ENCODE data around the gene GPX4.

GPX4 gene

DNA sequence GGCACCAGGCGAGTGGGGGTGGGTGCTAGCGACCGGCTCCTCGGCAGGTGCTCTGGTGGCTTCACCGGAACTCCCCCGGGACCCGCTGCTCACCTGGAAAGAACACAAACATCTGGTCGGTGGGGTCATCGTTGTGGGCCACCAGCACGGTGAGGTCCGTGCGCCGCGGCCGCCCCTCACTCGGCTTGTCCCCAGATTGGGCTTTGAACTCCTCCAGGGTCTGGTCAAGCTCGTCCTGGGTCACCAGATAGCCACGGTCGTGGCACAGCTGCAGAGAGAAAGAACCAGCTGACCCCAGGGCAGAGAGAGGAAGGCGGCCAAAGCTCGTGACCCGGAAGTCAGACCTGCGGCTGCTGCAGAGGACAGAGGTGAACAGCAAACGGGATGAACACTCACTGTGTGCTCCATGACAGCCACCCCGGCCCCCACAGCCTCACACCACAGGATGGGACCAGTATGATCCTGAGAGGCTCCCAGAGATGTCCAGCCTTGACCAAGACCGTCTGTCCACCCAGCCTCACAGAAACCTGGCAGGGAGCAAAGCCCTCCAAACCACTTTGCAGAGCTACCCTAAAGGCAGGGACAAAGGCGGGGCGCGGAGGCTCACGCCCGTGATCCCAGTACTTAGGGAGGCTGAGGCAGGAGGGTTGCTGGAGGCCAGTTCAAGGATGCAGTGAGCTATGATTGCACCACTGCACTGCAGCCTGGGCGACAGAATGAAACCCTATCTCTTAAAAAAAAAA is 9.8 kb upstream of the GPX4 start:
- TF ChIP-seq, protein P1, sequence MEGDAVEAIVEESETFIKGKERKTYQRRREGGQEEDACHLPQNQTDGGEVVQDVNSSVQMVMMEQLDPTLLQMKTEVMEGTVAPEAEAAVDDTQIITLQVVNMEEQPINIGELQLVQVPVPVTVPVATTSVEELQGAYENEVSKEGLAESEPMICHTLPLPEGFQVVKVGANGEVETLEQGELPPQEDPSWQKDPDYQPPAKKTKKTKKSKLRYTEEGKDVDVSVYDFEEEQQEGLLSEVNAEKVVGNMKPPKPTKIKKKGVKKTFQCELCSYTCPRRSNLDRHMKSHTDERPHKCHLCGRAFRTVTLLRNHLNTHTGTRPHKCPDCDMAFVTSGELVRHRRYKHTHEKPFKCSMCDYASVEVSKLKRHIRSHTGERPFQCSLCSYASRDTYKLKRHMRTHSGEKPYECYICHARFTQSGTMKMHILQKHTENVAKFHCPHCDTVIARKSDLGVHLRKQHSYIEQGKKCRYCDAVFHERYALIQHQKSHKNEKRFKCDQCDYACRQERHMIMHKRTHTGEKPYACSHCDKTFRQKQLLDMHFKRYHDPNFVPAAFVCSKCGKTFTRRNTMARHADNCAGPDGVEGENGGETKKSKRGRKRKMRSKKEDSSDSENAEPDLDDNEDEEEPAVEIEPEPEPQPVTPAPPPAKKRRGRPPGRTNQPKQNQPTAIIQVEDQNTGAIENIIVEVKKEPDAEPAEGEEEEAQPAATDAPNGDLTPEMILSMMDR (IDR thresholded peaks at IDR 0.05) = no peak
- Histone ChIP-seq H3K4me3 (peak overlapping the region; percentile 100), H3K27ac (no peak overlapping the region)
- DNase-seq (ENCODE audit: low spot score) = no peak

DNA sequence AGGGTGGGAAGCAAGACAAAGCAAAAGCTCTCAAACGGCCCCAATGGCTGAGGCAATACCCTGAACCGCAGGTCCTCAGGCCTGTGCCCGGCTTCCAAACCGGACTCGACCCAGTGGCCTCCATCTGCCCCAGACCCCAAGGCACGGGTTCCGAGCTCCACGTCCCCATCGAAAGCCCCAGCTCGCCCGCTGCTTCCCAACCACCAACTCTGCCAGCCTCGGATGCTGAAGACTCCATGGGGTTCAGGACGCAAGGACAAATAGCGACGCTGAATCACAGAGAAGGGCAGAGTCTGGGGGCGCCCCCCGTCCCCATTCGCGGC is 9.2 kb upstream of the GPX4 start:
- DNase-seq (ENCODE audit: low spot score) = no peak
- H3K4me3 ChIP-seq = peak overlapping the region; percentile 100
- TF ChIP-seq, protein P1 (IDR thresholded peaks at IDR 0.05) = no peak
- H3K27ac ChIP-seq = peak overlapping the region; percentile 41 to 87

DNA sequence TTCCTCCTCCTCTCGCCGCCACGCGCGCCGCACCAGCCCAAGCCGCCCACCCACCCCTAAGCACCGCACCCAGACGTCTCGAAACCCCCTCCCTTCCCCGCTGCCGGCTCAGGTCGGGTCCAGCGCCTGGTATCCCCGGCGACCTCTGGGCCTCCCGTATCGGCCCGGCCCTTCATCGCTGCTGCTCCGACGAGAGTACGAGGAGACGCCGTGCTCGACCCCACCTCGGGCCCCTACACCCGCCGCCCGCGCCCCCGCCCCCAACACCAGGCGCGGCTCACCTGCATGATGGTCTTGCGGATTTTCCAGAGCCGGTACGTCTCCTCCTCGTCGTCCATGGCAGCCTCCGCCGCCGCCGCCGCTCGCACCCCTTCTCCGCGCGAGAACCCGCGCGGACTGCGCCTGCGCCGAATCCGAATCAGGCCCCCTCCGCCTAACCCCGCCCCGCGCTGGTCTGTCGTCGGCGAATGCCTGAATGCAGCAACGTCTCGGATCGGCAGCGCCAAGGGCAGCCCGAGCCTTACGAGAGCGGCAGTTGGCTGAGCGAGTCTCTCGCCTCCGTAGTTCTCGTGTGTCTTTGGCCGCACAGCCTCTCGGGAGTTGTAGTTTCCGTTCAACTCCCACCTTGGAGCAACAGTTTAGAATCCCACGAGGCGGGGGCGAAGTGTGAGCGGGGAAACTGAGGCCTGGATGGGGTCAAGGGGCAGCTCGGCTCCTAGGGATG is 8.7 kb upstream of the GPX4 start, which contains the start of gene POLR2E:
TSS of gene POLR2E (minus strand) at position 398 of the 724 bp plus-strand sequence. CDS start at position 338, 60 bp downstream.
- TF ChIP-seq, protein P1 (IDR thresholded peaks at IDR 0.05) = no peak
- Histone ChIP-seq H3K27ac (peak within 1 kb of the TSS; percentile 41 to 87), H3K4me3 (peak within 1 kb of the TSS; percentile 100)
- peak; percentile 98 for DNase-seq (ENCODE audit: low spot score)

DNA sequence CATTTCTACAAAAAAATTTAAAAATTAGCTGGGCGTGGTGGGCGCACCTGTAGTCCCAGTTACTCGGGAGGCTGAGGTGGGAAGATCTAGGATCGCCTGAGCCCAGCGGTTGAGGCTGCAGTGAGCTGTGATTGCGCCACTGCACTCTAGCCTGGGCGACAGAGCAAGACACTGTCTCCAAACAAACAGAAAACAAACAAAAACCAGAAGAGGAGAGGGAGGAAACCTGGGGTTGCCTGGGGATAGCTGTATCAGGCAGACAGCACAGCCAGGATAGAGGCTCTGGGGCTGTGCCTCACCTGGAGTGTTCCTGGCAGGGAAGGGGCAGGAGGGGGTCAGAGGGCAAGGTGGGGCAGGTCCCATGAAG is 6.0 kb upstream of the GPX4 start:
- no peak for DNase-seq (ENCODE audit: low spot score)
- Histone ChIP-seq H3K4me3 (no peak overlapping the region), H3K27ac (peak overlapping the region; percentile 57 to 86)
- TF ChIP-seq, protein P1 (IDR thresholded peaks at IDR 0.05) = no peak

DNA sequence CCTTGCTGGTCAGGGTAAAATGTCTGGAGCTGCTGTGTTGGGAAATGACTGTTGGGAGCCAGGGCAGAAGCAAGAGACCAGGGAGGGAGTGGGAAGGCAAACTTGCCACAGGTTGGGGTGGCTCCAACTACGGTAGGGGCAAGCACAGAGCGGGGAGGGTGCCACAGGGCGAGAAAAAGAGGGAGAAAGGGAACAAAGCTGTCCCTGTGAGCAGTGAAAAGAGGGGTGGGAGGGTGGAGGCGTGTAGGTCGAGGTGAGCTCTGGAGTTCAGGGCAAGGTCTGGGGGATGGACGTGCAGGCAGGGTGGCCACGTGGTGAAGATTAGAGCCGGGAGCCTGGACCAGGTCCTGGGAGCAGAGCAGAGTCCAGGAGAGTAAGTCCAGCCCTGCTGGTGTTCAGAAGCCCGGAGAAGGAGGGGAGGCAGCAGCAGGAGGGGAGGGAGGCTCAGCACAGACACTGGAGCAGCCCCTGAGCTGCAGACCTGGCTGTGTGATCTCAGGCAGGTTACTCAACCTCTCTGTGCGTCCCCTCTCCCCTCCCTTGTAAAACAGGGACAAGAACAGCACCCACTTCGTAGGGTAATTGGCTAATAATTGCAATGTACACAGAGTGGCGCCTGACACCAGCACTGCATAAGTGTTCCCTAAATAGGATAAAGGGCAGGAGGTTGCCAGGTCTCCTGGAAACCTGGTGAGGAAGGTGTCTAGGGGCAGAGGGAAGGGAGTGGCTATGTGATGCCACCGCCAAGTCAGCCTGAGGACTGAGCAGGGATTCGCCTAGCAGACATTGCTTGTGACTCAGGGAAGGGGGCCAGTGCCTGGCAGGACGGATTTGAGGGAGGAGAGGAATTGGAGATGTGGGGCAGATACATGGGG is 5.4 kb upstream of the GPX4 start:
- no peak for DNase-seq (ENCODE audit: low spot score)

DNA sequence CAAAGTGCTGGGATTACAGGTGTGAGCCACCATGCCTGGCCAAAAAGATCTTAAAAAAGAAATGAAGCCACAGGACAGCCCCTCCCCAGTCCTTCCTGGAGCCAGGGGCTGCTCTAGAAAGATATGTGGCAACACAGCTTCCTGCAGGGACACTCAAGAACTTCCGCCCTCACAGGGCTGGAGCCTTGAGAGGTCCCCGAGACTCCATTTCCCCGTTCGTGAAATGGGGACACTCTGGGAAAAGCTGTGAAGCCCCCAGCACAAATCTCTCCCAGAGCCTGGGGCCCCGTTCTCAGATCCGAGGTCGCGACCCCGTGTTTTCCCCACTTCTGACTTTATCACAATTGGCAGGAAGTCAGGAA is 2.5 kb upstream of the GPX4 start:
- Histone ChIP-seq H3K27ac (peak overlapping the region; percentile 99 to 100), H3K4me3 (peak overlapping the region; percentile 60)
- TF ChIP-seq, protein P1 (IDR thresholded peaks at IDR 0.05) = no peak
- no peak for DNase-seq (ENCODE audit: low spot score)

More for the DNA sequence above, 5.4 kb upstream of the GPX4 start:
- H3K27ac ChIP-seq = peak overlapping the region; percentile 57 to 86
- H3K4me3 ChIP-seq = no peak overlapping the region
- TF ChIP-seq, protein P1 (IDR thresholded peaks at IDR 0.05) = no peak
